Keratinocyte (primary cell): ENCODE results near the gene C2orf72. TPM values are rescaled to one million over a fixed set of nuclear protein-coding genes. Genes with fewer than 3 reads are reported as not detected.

Experiments used
- DNase-seq: peaks from one replicate; pipeline ENCODE4 v3.0.0-alpha.2; 2011; ENCODE audit warnings: low read depth, missing footprints, low spot score
- FAIRE-seq: peaks from 2 replicates; lab custom pipeline; 2011; peaks lifted over from hg19 to GRCh38; lab: Jason Lieb, UNC
- H2AFZ ChIP-seq: 2 replicates; pipeline ENCODE4 v1.6.0; 2012; ENCODE audit warnings: low read length, control low read depth, inconsistent platforms; ENCODE audit not compliant: control insufficient read depth
- H3K27ac ChIP-seq: 2 replicates; pipeline ENCODE4 v1.5.1; 2011; ENCODE audit warnings: low read length; ENCODE audit not compliant: control insufficient read depth, insufficient read depth
- H3K27me3 ChIP-seq: 3 replicates; pipeline ENCODE4 v1.6.0; 2011; ENCODE audit warnings: low read length; ENCODE audit not compliant: control insufficient read depth, insufficient read depth; ENCODE audit errors: extremely low read depth
- H3K36me3 ChIP-seq, 2 experiments: 2 replicates in 1 of 2; 3 replicates in 1 of 2; pipeline ENCODE4 v1.5.1; 2011; ENCODE audit warnings: low read length in 2 of 2, mild to moderate bottlenecking in 1 of 2; ENCODE audit not compliant: control insufficient read depth in 2 of 2, insufficient read depth in 2 of 2; ENCODE audit errors: extremely low read depth in 1 of 2
- H3K4me1 ChIP-seq: 3 replicates; pipeline ENCODE4 v1.5.1; 2011; ENCODE audit warnings: low read length; ENCODE audit not compliant: control insufficient read depth, insufficient read depth; ENCODE audit errors: extremely low read depth
- H3K4me2 ChIP-seq: 3 replicates; pipeline ENCODE4 v1.6.0; 2011; ENCODE audit warnings: low read depth, low read length; ENCODE audit not compliant: control insufficient read depth, insufficient read depth; ENCODE audit errors: extremely low read depth
- H3K4me3 ChIP-seq, 3 experiments: fragments of 200-600 bp in 1 of 3; sonication (generic) in 1 of 3; 2 replicates in 2 of 3; 3 replicates in 1 of 3; pipeline ENCODE4 v1.5.1; 2011 to 2016; ENCODE audit warnings: low read length in 3 of 3, mild to moderate bottlenecking in 3 of 3, control low read depth in 2 of 3, inconsistent platforms in 1 of 3, low read depth in 1 of 3, mixed read lengths in 1 of 3, mixed run types in 1 of 3, moderate library complexity in 1 of 3; ENCODE audit not compliant: control insufficient read depth in 2 of 3, insufficient read depth in 2 of 3; ENCODE audit errors: extremely low read depth in 1 of 3
- H3K79me2 ChIP-seq: 2 replicates; pipeline ENCODE4 v1.6.0; 2012; ENCODE audit warnings: low read length; ENCODE audit not compliant: control insufficient read depth, insufficient read depth
- H3K9ac ChIP-seq: 3 replicates; pipeline ENCODE4 v1.6.0; 2011; ENCODE audit warnings: low read length; ENCODE audit not compliant: control insufficient read depth, insufficient read depth; ENCODE audit errors: extremely low read depth
- H3K9me1 ChIP-seq: 3 replicates; pipeline ENCODE4 v1.6.0; 2011; ENCODE audit warnings: low read length; ENCODE audit not compliant: control insufficient read depth, insufficient read depth; ENCODE audit errors: extremely low read depth
- H3K9me3 ChIP-seq: 2 replicates; pipeline ENCODE4 v1.5.1; 2012; ENCODE audit warnings: low read depth, low read length; ENCODE audit not compliant: control insufficient read depth
- H4K20me1 ChIP-seq: 3 replicates; pipeline ENCODE4 v1.6.0; 2011; ENCODE audit warnings: low read length; ENCODE audit not compliant: control insufficient read depth, insufficient read depth; ENCODE audit errors: extremely low read depth
- CTCF ChIP-seq, 3 experiments: IDR thresholded peaks in 1 of 3; conservative IDR thresholded peaks in 1 of 3; optimal IDR thresholded peaks in 1 of 3; 2 replicates in 2 of 3; 3 replicates in 1 of 3; pipeline versions ENCODE3 to v1.5.1; 2011; ENCODE audit warnings: low read length in 3 of 3, mild to moderate bottlenecking in 3 of 3, moderate library complexity in 2 of 3, control low read depth in 1 of 3, inconsistent platforms in 1 of 3; ENCODE audit not compliant: insufficient read depth in 2 of 3; ENCODE audit errors: extremely low read depth in 1 of 3
- EZH2 ChIP-seq: IDR thresholded peaks from one replicate; pipeline ENCODE4 v1.6.1; 2012; ENCODE audit warnings: inconsistent platforms, mild to moderate bottlenecking, low read length, moderate library complexity
- dilution Hi-C: fragments of 300-500 bp; cut with MboI; formaldehyde crosslinking; loops from one replicate; pipeline ENCODE4 v1.7.0; 2020; ENCODE audit warnings: low sequenced_read_pairs; ENCODE audit not compliant: extremely low pct_ligation_motif_present
- polyA plus RNA-seq, 5 experiments: library from polyadenylated mRNA; depleted of rRNA in 3 of 5; stranded (reverse) in 3 of 5; stranded (forward) in 1 of 5; unstranded in 1 of 5; fragments of >200 nt; gene quantifications; 1 replicate in 1 of 5; 2 replicates in 3 of 5; 3 replicates in 1 of 5; pipeline versions ENCODE4 v1.2.1 to v1.2.3, GENCODE V29; 2011 to 2012; ENCODE audit warnings: missing spikeins in 2 of 5, low read depth in 1 of 5, low replicate concordance in 1 of 5

Gene C2orf72
- polyA plus RNA-seq, 1 donor (not counting 4 experiments of a cell fraction or from before 2014, with no cell fraction given), result not detected

- H3K4me1 ChIP-seq, result peaks cover 23% of the 10 kb centered on the region
- no peaks in the 10 kb centered on the region for H3K9me1 ChIP-seq
- DNase-seq (no peak), FAIRE-seq (no peak)
- dilution Hi-C loops, result no loop called here
- no peak overlapping the region for H3K4me3 ChIP-seq
- no peaks in the 10 kb centered on the region for H4K20me1 ChIP-seq
- no peak overlapping the region for H3K9ac ChIP-seq
- H3K79me2 ChIP-seq, result peaks cover 52% of the 10 kb centered on the region
- H3K4me2 ChIP-seq, result no peak overlapping the region
- H3K36me3 ChIP-seq, result peaks cover 15 to 21% of the 10 kb centered on the region in 2 experiments
- H3K27ac ChIP-seq, result no peak overlapping the region
- no peaks in the 10 kb centered on the region for H3K27me3 ChIP-seq
- TF ChIP-seq CTCF (optimal IDR thresholded peaks at IDR 0.05 in 1 of 3, IDR thresholded peaks at IDR 0.05 in 1 of 3, conservative IDR thresholded peaks at IDR 0.05 in 1 of 3; ENCODE audit: extremely low read depth in 1 of 3, insufficient read depth in 2 of 3, low read length in 3 of 3), result no peak
- no peak for TF ChIP-seq EZH2
- H2AFZ ChIP-seq, result no peak overlapping the region
- H3K9me3 ChIP-seq, result no peaks in the 10 kb centered on the region
Measured at GRCh38 chr2:231062776-231063175, 25.5 kb downstream of the C2orf72 start.

GRCh38 chr2:231063347-231063746 lies 26.0 kb downstream of the C2orf72 start:
- Histone ChIP-seq H3K4me2 (no peak overlapping the region), H4K20me1 (no peaks in the 10 kb centered on the region), H3K27me3 (no peaks in the 10 kb centered on the region), H2AFZ (no peak overlapping the region), H3K4me3 (no peak overlapping the region), H3K9ac (no peak overlapping the region), H3K9me1 (no peaks in the 10 kb centered on the region), H3K36me3 (peaks cover 21 to 23% of the 10 kb centered on the region in 2 experiments), H3K4me1 (peaks cover 17% of the 10 kb centered on the region), H3K79me2 (peaks cover 46% of the 10 kb centered on the region), H3K27ac (no peak overlapping the region), H3K9me3 (no peaks in the 10 kb centered on the region)
- DNase-seq (no peak), FAIRE-seq (no peak)
- dilution Hi-C loops, result no loop called here
- TF ChIP-seq EZH2, result no peak
- no peak for TF ChIP-seq CTCF (optimal IDR thresholded peaks at IDR 0.05 in 1 of 3, IDR thresholded peaks at IDR 0.05 in 1 of 3, conservative IDR thresholded peaks at IDR 0.05 in 1 of 3; ENCODE audit: extremely low read depth in 1 of 3, insufficient read depth in 2 of 3, low read length in 3 of 3)
